GM21717 (cell line): ENCODE data around the gene RRP12.
A peak's percentile ranks its signal among the peaks of the same experiment; 100 is the strongest.
"Not testable (repeated sequence)": the region's sequence is repeated elsewhere in the genome, so short reads cannot be mapped to it uniquely, and the experiment has no call there.

Source experiments
- ATAC-seq: cut with Tn5 transposase; IDR thresholded peaks from one replicate; pipeline ENCODE4 v1.9.1; 2021; ENCODE audit warnings: mild to moderate bottlenecking, moderate library complexity; ENCODE audit not compliant: unreplicated experiment

Gene RRP12

DNA sequence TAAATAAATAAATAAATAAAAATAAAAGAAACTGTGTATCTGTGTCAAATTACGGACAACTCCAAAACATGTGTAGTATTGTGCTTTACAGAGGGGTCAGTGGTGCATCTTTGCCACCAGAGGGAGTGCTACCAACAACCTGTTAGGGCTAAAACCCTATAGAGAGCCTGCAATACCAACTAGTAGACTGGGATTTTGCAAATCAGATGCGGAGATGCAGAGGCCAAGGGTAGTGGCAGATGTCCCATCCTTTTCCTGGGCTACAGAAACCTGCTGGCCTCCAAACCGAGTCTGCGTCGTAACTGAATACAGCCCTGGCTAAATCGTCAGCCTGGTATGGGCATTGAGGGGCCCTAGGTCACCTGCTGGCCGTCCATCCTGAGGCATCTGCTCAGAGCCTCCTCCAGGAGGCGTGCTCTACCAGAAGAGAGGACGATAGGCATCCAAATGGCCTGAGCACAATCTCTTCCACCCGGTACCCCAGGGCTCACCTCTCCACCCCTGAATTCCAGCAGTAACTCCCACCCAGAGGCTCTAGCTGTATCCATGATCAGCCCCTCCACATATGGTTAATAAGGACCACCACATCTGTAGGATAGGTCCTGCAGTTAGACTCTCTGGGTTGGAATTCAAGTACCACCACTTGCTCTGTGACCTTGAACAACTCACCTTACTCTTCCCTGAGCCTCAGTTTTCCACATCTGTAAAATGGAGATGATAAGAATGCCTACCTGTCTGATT lies 6.2 kb upstream of the RRP12 start:
- peak; percentile 83 for ATAC-seq

DNA sequence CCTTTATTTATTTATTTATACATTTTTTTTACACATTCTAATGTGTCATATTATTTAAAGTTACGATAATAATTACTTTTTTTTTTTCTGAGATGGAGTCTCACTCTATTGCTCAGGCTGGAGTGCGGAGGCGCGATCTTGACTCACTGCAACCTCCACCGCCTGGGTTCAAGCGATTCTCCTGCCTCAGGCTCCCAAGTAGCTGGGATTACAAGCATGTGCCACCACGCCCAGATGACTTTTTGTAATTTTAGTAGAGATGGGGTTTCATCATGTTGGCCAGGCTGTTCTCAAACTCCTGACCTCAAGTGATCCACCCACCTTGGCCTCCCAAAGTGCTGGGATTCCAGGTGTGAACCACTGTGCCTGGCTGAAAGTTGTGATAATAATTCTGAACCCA lies 5.3 kb upstream of the RRP12 start:
- not testable (repeated sequence) for ATAC-seq

DNA sequence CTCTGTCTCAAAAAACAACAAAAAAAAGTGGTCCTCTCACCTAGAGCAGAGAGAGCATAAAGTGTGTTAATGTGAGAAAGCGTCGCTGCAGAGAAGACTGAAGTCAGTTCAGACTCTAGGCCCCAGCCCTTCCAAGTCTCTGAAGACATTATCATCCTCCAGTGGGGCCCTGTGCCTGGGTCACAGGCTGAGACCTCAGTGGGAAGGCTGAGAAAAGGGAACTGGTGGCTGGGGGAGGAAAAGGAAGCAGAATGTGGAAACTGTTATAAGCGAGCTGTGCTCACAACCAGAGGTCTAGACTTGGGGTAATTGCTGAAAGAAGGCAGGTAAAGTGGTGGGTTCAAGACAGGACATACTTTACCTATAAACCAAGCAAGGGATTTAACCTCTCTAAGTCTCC lies 4.9 kb upstream of the RRP12 start:
- ATAC-seq, result no peak

- ATAC-seq, result no peak
These were observed 2.9 kb upstream of the RRP12 start for GRCh38 chr10:97404044-97404443.

GRCh38 chr10:97401455-97401919 lies 347 bp upstream of the RRP12 start:
- no peak for ATAC-seq

- no peak for ATAC-seq
These were observed 1.1 kb downstream of the RRP12 start for GRCh38 chr10:97399843-97400545.

DNA sequence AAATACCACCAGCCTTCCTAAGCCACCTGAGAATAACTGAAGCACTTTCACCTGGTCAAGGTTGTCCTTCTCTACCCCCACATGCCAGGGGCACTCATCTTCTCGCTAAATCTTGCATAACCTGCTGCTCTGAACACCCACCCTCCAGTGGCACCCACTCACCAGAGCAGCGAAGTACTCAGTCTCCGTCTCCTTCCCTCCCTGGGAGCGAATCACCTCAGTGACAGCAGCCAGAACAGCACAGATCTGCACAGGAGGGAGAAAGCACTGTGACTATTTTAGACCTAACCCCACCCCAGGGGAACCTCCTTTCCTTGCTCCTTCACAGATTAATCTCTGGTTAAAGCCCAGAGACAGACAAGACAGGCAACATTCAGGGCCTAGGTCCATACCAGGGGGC lies 5.1 kb downstream of the RRP12 start:
- no peak for ATAC-seq

DNA sequence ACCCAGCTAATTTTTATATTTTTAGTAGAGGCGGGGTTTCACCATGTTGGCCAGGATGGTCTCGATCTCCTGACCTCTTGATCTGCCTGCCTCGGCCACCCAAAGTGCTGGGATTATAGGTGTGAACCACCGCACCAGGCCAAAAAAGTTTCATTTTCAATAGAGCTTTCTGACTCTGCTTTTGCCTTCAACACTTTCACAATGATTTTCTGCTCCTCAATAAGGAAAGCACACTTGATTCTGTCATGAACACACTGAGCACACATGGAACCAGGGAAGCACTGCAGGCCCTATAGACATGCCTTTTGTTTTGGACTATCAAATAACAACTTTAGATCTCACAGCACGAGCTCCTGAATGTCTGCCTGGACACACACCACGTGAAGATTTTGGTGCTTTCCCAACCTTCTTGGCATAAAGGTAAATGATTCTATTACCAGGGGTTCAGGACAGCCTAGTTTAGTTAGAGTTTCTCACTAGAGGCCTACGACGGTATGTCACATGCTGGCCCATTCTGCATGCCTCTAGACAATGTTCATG lies 8.0 kb downstream of the RRP12 start:
- ATAC-seq, result no peak

- no peak for ATAC-seq
These were observed 11.0 kb downstream of the RRP12 start for GRCh38 chr10:97390091-97390490.

- ATAC-seq, result no peak
These were observed 13.0 kb downstream of the RRP12 start for GRCh38 chr10:97388152-97388551.

DNA sequence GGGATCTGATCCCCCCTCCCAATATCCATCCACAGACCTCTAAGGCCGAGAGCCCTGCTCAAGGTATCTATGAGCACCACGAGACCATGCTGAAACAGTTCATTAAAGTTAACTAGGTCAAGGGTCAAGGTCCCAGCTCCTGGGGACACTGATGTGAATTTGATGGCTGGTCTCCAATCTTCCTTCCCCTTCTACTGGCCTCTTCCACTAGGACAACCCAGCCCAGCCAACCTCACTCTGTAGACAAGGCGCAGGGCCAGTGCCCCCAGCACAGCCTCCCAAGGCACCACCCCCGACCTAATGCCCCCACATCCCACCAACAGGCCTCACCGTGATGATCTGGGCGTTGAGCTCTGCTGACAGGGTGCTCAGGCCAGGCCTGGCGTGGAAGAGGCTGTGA lies 15.6 kb downstream of the RRP12 start:
- no peak for ATAC-seq

GRCh38 chr10:97384641-97385040 lies 16.5 kb downstream of the RRP12 start:
- ATAC-seq, result no peak

DNA sequence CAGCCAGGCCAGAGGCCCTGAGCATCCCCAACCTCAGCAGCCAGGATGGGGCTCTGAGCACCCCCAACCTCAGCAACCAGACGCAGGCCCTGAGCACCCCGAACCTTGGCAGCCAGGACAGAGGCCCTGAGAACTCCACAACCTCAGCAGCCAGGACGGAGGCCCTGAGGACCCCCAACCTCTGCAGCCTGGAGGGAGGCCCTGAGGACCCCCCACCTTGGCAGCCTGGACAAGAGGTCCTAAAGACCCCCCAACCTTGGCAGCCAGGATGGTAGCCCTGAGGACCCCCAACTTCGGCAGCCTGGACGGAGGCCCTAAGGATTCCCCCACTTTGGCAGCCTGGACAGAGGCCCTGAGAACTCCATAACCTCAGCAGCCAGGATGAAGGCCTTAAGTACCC lies 17.0 kb downstream of the RRP12 start:
- ATAC-seq, result no peak

- no peak for ATAC-seq
These were observed 18.0 kb downstream of the RRP12 start for GRCh38 chr10:97383159-97383558.

GRCh38 chr10:97381626-97382025 lies 19.5 kb downstream of the RRP12 start:
- ATAC-seq, result no peak

GRCh38 chr10:97380516-97380915 lies 20.6 kb downstream of the RRP12 start:
- ATAC-seq, result no peak

- ATAC-seq, result no peak
These were observed 21.9 kb downstream of the RRP12 start for GRCh38 chr10:97378933-97379921.

- no peak for ATAC-seq
These were observed 24.7 kb downstream of the RRP12 start for GRCh38 chr10:97376413-97376812.

- no peak for ATAC-seq
These were observed 27.7 kb downstream of the RRP12 start for GRCh38 chr10:97373456-97373855.

DNA sequence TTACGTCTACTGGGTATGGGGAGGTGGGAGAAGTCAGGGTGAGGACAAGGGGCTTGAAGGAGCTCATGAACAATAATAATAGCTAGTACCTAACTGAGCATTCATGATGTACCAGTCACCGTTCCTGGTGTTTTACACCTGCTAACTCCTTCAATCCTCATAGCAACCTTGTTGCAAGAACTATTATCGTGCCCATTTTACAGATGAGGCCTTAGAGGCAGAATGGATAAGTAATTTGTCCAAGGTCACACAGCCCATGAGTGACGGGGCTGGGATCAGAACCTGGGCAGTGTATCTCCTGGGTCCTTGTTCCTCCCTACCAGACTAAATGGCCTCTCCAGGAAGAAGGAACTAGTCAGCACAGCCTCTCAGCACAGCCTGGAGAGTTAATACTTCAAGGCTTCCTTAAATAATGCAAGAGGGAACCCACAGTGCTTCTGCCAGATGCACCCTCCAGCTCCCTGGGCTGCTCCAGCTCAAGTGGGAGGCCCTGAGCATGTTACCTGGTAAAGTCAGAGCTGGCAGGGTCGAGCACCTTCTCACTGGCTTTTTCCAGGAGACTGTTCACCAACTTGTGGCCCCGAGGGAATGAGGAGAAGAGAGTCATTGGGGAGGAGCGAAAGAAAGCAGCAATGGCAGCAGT lies 28.8 kb downstream of the RRP12 start:
- no peak for ATAC-seq
